ENCODE measurements around the gene DGUOK.
A peak's percentile ranks its signal among the peaks of the same experiment; 100 is the strongest.
"Not testable (repeated sequence)": the region's sequence is repeated elsewhere in the genome, so short reads cannot be mapped to it uniquely, and the experiment has no call there.

DGUOK gene

DNA sequence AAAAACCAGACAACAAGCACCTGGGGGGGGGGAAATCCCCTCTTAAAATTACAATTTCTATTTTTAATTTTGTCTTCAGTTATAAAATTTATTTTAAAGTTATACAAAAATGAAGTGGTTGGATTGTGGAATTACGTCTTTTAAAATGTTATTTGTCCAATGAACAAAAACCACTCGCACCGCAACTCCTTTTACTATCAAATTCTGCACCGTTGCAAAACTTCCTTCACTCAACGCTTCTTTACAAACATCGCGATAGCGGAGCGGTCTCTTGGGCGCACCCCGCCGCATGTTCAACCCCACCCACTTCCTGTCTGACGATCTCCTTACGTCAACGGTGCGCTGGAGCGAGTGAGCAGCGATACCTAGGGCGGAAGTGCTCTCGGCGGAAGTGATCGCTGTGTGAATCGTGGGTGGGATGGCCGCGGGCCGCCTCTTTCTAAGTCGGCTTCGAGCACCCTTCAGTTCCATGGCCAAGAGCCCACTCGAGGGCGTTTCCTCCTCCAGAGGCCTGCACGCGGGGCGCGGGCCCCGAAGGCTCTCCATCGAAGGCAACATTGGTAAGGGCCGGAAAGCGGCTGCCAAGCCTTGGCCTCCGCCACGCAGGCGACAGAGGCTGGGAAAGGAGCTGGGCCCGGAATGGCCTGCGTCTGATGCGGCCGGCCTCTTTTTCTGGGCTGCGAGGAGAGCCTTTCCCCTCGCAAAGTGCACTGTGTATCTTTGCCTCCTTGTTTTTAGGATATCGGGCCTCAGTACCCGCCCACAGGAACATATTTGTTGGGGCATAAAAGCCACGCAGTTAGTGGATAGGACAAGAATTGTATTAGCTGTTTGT lies at the start of gene DGUOK:
TSS of gene DGUOK (plus strand) at position 388 of the 835 bp plus-strand sequence. CDS start at position 419, 31 bp downstream.
- peak; percentile 89 for DNase-seq (ENCODE audit: low read depth)

DNA sequence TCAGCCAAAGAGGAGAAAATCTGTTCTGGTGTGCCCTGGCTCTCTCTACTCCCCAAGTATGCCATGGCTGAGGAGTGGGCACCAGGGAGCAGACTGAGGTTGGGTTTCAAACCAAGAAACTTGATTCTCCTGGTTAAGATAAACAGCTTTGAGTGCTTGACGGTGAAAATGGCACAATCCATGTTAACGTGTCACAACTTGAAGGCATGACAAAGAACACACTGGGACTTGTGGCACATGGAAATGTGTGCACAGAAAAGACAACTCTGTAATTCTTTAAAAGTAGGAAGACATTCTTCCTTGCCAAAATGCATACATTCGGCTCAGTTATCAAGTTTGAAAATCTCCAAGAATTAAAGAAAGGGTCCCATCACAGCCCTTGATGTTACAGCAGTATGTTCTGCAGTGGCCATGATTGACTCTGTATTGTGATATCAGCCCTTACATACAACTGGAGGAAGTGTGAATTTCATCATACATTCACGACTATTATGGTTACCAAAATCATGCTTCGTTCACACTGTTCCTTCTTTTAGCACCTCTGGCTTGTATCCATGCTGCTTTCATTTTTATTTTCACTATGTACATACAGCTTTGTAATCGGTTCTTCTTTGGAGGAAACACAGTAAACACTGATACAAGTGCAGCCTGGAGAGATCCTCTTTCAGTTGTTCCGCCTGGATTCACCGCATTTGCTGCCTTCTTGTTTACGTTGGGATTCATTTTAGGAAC lies 49.4 kb upstream of the DGUOK start:
- DNase-seq (ENCODE audit: low read depth), result no peak

GRCh38 chr2:73877984-73878383 lies 48.7 kb upstream of the DGUOK start:
- DNase-seq (ENCODE audit: low read depth), result not testable (repeated sequence)

DNA sequence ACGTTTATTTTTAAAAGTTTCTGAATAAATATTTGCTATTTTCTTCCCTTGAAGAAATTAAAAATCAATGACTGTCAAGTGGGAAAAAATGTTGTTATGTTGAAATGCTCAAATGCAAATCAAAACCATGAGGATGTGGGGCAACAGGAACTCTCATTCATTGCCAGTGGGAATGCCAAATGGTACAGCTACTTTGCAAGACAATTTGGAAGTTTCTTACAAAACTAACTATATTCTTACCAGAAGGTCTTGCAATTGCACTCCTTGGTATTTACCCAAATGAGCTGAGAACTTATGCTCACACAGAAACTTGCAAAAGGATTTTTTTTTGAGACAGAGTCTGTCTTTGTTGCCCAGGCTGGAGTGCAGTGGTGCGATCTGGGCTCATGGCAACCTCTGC lies 41.3 kb upstream of the DGUOK start:
- DNase-seq (ENCODE audit: low read depth), result no peak

- no peak for DNase-seq (ENCODE audit: low read depth)
Measured at GRCh38 chr2:73886357-73886756, 40.3 kb upstream of the DGUOK start.

GRCh38 chr2:73887596-73888353 lies 38.9 kb upstream of the DGUOK start:
- not testable (repeated sequence) for DNase-seq (ENCODE audit: low read depth)

DNA sequence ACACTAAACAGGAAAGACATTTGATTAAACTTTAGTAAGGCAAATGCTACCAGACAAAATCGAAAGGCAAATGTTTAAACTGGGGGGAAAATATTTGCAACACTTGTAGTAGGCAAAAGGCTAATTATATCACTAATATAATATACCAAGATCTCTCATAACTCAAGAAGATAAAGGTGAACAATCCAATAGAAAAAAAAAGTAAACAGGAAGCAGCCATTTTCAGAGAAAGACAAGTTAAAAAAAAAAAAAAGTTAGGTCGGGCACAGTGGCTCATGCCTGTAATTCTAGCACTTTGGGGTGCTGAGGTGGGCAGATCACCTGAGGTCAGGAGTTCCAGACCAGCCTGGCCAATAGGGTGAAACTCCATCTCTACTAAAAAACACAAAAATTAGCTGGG lies 38.3 kb upstream of the DGUOK start:
- DNase-seq (ENCODE audit: low read depth), result no peak

- no peak for DNase-seq (ENCODE audit: low read depth)
Measured at GRCh38 chr2:73889206-73889605, 37.5 kb upstream of the DGUOK start.

- DNase-seq (ENCODE audit: low read depth), result no peak
Measured at GRCh38 chr2:73890301-73891092, 36.2 kb upstream of the DGUOK start.

DNA sequence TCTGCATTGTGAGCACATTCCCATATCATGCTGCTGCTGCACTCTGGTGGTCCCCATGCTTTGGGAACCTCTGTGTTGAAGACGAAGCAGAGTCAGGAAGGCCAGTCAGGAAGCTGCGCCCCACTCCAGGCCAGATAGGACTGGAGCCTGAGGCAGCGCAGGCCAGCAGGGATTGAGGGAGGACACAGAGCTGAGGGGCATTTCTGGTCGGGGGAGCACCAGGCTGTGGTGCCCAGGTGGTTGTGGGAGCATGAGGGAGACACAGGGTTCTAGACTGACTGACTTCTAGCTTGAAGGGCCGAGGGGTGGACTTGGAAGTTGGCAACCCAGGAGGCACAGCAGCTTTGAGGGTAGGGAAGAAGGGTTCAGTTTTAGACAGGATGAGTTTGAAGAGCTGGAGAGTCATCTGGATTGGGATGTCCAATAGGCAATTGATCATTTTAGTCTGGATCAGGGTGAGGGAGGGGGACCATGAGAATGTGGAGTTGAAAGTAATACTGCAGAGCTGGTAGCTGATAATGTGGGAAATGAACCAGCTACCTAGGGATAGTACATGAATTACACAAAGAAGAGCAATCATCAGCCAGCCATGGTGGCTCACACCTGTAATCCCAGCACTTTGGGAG lies 35.3 kb upstream of the DGUOK start:
- DNase-seq (ENCODE audit: low read depth), result no peak

DNA sequence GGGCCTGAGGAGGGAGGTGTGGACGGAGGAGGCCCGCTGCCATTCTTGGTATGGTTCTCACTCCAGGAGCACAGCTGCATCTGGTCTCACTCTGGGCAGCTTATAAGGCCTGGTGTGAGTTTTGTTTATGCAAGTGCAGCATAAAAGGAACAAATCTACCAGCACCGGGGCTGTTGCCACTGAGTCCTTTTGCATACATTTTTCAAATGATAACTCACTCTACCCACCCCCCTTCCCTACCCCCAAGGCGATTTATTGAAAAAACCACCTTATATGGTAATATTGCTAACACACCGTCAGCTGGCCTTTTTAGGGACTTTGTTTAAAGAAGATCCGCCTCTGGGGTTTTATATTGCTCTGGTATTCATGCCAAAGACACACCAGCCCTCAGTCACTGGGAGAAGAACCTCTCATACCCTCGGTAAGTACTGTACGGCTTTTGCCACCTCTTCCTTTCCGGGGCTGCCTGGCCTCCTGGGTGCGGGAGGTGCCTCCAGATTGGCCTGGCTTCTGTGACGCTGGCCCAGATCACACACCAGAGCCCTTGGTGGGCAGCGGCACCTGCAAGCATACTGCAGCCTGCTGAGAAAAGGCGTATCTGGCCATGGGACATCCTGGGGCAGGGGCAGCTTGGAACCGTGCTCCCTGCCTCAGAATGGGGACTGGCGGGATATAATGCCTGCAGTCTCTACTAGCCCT lies 33.9 kb upstream of the DGUOK start, which contains the start of gene ACTG2:
TSS of gene ACTG2 (plus strand) at position 378 of the 699 bp plus-strand sequence. CDS start 8,304 bp downstream, outside the sequence.
- DNase-seq (ENCODE audit: low read depth), result no peak

DNA sequence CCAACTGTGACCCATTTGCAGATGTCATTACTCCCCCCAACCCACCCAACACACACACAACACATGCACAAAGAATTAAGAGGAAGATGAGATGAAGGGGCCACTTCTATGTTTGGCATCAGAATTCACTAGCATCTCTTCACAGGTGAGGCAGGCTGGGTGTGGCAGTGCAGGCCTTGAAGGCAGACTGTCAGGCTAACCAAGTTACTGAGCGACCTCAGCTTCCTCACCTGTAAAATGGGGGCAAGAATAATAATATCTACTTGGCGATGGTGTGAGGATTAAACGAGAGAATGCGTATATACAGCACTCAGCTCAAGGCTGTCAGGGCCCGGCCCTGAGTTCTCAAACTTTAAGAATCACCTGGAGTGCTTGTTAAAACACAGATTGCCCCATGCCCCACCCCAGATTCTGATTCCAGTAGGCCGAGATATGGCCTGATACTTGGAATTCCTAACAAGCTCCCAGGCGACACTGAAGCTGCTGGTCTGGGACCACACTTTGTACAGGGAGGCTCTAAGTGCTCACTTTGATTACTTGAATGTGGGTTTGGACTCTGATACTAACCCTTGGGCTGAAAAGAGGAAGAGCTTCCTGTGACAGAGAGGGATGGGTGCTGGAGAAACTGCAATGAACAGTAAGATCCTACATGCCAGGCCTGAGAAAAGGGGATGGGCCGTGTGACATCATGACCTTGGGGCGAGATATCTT lies 32.8 kb upstream of the DGUOK start:
- no peak for DNase-seq (ENCODE audit: low read depth)

DNA sequence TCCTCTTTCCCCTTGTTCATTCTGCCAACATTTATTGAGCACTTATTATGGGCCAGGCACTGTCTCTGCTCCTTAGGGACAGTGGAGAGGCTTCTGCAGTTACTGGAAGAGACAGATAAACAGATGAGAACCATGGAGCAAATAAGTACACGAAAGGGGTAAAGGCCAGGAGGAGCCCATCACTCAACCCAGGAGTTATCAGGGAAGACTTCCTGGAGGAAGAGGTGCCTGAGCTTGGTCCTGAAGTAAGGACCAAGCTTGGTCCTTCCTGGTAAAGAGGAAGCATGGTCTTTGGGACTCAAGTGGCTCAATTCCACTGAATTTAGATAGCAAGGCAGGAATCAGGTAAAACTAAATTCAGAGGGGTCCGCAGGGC lies 32.2 kb upstream of the DGUOK start:
- no peak for DNase-seq (ENCODE audit: low read depth)

DNA sequence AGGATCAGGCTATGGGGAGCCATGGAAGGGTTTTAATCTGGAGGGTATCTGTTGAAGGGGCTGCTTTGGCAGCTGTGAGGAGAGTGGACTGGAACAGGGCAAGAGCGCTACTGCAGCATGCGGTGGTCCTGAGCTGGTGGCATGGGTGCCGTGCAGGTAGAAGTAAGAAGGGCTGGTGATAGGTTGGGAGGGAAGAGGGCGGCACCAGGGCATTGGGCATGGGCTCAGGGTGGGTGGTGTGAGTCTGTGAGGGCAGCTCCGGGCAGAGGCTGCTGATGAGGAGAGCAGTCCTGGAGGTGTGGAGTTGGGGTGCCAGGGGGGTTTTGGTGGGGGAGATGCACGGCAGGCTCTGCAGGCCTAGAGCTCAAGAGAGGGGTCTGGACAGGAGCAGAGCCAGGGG lies 31.8 kb upstream of the DGUOK start:
- DNase-seq (ENCODE audit: low read depth), result no peak

- DNase-seq (ENCODE audit: low read depth), result no peak
Measured at GRCh38 chr2:73895473-73895872, 31.2 kb upstream of the DGUOK start.

GRCh38 chr2:73896362-73897239 lies 30.1 kb upstream of the DGUOK start:
- peak; percentile 7 for DNase-seq (ENCODE audit: low read depth)

GRCh38 chr2:73897240-73897583 lies 29.5 kb upstream of the DGUOK start:
- no peak for DNase-seq (ENCODE audit: low read depth)

GRCh38 chr2:73897934-73898333 lies 28.7 kb upstream of the DGUOK start:
- DNase-seq (ENCODE audit: low read depth), result no peak

GRCh38 chr2:73899801-73900336 lies 26.8 kb upstream of the DGUOK start:
- no peak for DNase-seq (ENCODE audit: low read depth)
